Thyroid gland (tissue), 4 donors: ENCODE data around the gene VWA3B. TPM values are rescaled to one million over a fixed set of nuclear protein-coding genes. Genes with fewer than 3 reads are reported as not detected.
"Not testable (repeated sequence)": the region's sequence is repeated elsewhere in the genome, so short reads cannot be mapped to it uniquely, and the experiment has no call there.

ENCODE experiments used
- DNase-seq, 2 donors: peaks; one replicate each; pipeline ENCODE4 v3.0.0-alpha.2; 2019
- H3K27ac ChIP-seq, 3 donors: fragments of 200-600 bp; sonication (generic); 1 replicate in 2 of 3; 2 replicates in 1 of 3; pipeline ENCODE4 v1.5.1; 2016 to 2019; ENCODE audit warnings: mild to moderate bottlenecking in 1 of 3, moderate library complexity in 1 of 3
- H3K27me3 ChIP-seq: fragments of 200-600 bp; sonication (generic); one replicate; pipeline ENCODE4 v1.5.1; 2019
- H3K36me3 ChIP-seq, 2 donors: fragments of 200-600 bp; sonication (generic); one replicate each; pipeline ENCODE4 v1.5.1; 2016 to 2019
- H3K4me1 ChIP-seq, 2 donors: fragments of 200-600 bp; sonication (generic); one replicate each; pipeline ENCODE4 v1.5.1; 2017 to 2019
- H3K4me3 ChIP-seq, 3 donors: fragments of 200-600 bp; sonication (generic); replicated peaks in 1 of 3; 1 replicate in 2 of 3; 2 replicates in 1 of 3; pipeline ENCODE4 v1.5.1; 2016; ENCODE audit warnings: mild to moderate bottlenecking in 1 of 3
- H3K9me3 ChIP-seq: fragments of 200-600 bp; sonication (generic); one replicate; pipeline ENCODE4 v1.5.1; 2017
- CTCF ChIP-seq, 6 experiments: fragments of 200-600 bp in 3 of 6; fragments of 450-650 bp in 3 of 6; sonication (generic) in 3 of 6; IDR thresholded peaks; one replicate each; pipeline ENCODE4 v1.5.1; 2016 to 2019; ENCODE audit warnings: antibody characterized with exemption in 6 of 6, mild to moderate bottlenecking in 2 of 6, inconsistent platforms in 1 of 6, moderate library complexity in 1 of 6
- POLR2A ChIP-seq, 2 donors: fragments of 450-650 bp; IDR thresholded peaks; one replicate each; pipeline ENCODE4 v1.6.1; 2017; ENCODE audit warnings: antibody characterized with exemption in 2 of 2, mild to moderate bottlenecking in 2 of 2, moderate library complexity in 1 of 2
- whole genome bisulfite sequencing, 2 donors: methylation state at CpG; one replicate each; pipeline ENCODE4 v1.1.5; 2017; 5-methylcytosine and 5-hydroxymethylcytosine counted together
- intact Hi-C: fragments of 100-400 bp; cut with DNase I; formaldehyde crosslinking; loops from one replicate; pipeline ENCODE4 v1.15.1; 2023
- total RNA-seq, 4 donors: library from RNA; depleted of rRNA; stranded (reverse); fragments of >200 nt; gene quantifications; one replicate each; pipeline ENCODE4 v1.2.3, GENCODE V29; 2016

Gene VWA3B
- total RNA-seq, 4 donors from 2014 or later = 0.81 TPM; not detected in 3

- intact Hi-C loops = no loop called here
- Histone ChIP-seq H3K4me1 (no peaks in the 10 kb centered on the region), H3K36me3 (no peaks in the 10 kb centered on the region), H3K9me3 (no peaks in the 10 kb centered on the region), H3K27ac (no peak overlapping the region), H3K4me3 (no peak overlapping the region), H3K27me3 (no peaks in the 10 kb centered on the region)
- DNase-seq = no peak
- 72 to 77% methylated on average over 12 of the region's 12 CpGs for WGBS, 2 donors
- no peak for TF ChIP-seq POLR2A (IDR thresholded peaks at IDR 0.05)
These were observed 47.4 kb downstream of the VWA3B start for GRCh38 chr2:98134172-98135005.

GRCh38 chr2:98137196-98137595 is 50.2 kb downstream of the VWA3B start:
- Histone ChIP-seq H3K27me3 (no peaks in the 10 kb centered on the region), H3K36me3 (no peaks in the 10 kb centered on the region), H3K27ac (no peak overlapping the region), H3K4me3 (no peak overlapping the region), H3K4me1 (no peaks in the 10 kb centered on the region), H3K9me3 (no peaks in the 10 kb centered on the region)
- TF ChIP-seq POLR2A (IDR thresholded peaks at IDR 0.05) = no peak
- TF ChIP-seq CTCF (IDR thresholded peaks at IDR 0.05) = no peak
- DNase-seq = no peak
- intact Hi-C loops = no loop called here

- H3K36me3 ChIP-seq, H3K27ac ChIP-seq, H3K4me3 ChIP-seq, H3K27me3 ChIP-seq, H3K4me1 ChIP-seq, DNase-seq, intact Hi-C loops, H3K9me3 ChIP-seq: not testable (repeated sequence)
- WGBS, 2 donors = 96 to 97% methylated on average over 13 to 22 of the region's 28 CpGs
These were observed 52.0 kb downstream of the VWA3B start for GRCh38 chr2:98138978-98139377.

GRCh38 chr2:98140210-98140609 is 53.2 kb downstream of the VWA3B start:
- WGBS, 2 donors = 32 to 44% methylated on average over 5 of the region's 5 CpGs

GRCh38 chr2:98142106-98142791 is 55.3 kb downstream of the VWA3B start:
- Histone ChIP-seq H3K4me3 (no peak overlapping the region), H3K36me3 (no peaks in the 10 kb centered on the region), H3K9me3 (no peaks in the 10 kb centered on the region), H3K4me1 (no peaks in the 10 kb centered on the region), H3K27ac (no peak overlapping the region), H3K27me3 (no peaks in the 10 kb centered on the region)
- 53 to 57% methylated on average over 6 of the region's 6 CpGs for whole genome bisulfite sequencing, 2 donors
- intact Hi-C loops = no loop called here
- DNase-seq = no peak
- no peak for TF ChIP-seq CTCF (IDR thresholded peaks at IDR 0.05)
- no peak for TF ChIP-seq POLR2A (IDR thresholded peaks at IDR 0.05)

More at GRCh38 chr2:98140210-98140609, 53.2 kb downstream of the VWA3B start:
- no peak overlapping the region for H3K4me3 ChIP-seq
- no peak for DNase-seq
- H3K9me3 ChIP-seq = no peaks in the 10 kb centered on the region
- no peaks in the 10 kb centered on the region for H3K36me3 ChIP-seq
- no peaks in the 10 kb centered on the region for H3K27me3 ChIP-seq
- TF ChIP-seq CTCF (IDR thresholded peaks at IDR 0.05) (no peak), POLR2A (IDR thresholded peaks at IDR 0.05) (no peak)
- no peaks in the 10 kb centered on the region for H3K4me1 ChIP-seq
- no peak overlapping the region for H3K27ac ChIP-seq
- intact Hi-C loops = no loop called here

- WGBS, 2 donors = 76 to 77% methylated on average over 3 of the region's 3 CpGs
- no peaks in the 10 kb centered on the region for H3K36me3 ChIP-seq
- H3K4me3 ChIP-seq = no peak overlapping the region
- no peaks in the 10 kb centered on the region for H3K4me1 ChIP-seq
- H3K27ac ChIP-seq = no peak overlapping the region
- H3K27me3 ChIP-seq = no peaks in the 10 kb centered on the region
- no peaks in the 10 kb centered on the region for H3K9me3 ChIP-seq
- DNase-seq = no peak
- TF ChIP-seq CTCF (IDR thresholded peaks at IDR 0.05) (no peak), POLR2A (IDR thresholded peaks at IDR 0.05) (no peak)
- intact Hi-C loops = no loop called here
These were observed 58.1 kb downstream of the VWA3B start for GRCh38 chr2:98145070-98145469.

GRCh38 chr2:98147900-98148299 is 60.9 kb downstream of the VWA3B start:
- H3K27ac ChIP-seq, H3K9me3 ChIP-seq, H3K4me3 ChIP-seq, H3K4me1 ChIP-seq, intact Hi-C loops, DNase-seq, H3K36me3 ChIP-seq, H3K27me3 ChIP-seq: not testable (repeated sequence)
- WGBS, 2 donors = 76 to 87% methylated on average over 1 of the region's 1 CpG
